HepG2 (cell line): ENCODE measurements around the gene STX5. TPM values are rescaled to one million over a fixed set of nuclear protein-coding genes. Genes with fewer than 3 reads are reported as not detected.
A peak's percentile ranks its signal among the peaks of the same experiment; 100 is the strongest.

Experiments
- CREM ChIP-seq, 2 experiments: sonication (generic) in 1 of 2; formaldehyde crosslinking in 1 of 2; IDR thresholded peaks; 2 replicates each; pipeline versions ENCODE4 v1.4.0 to v1.6.1; 2016 to 2020; ENCODE audit warnings: antibody characterized with exemption in 1 of 2, mild to moderate bottlenecking in 1 of 2, missing genetic modification reagents in 1 of 2
- DMAP1 ChIP-seq: IDR thresholded peaks from 2 replicates; pipeline ENCODE4 v1.6.1; 2016
- DPF2 ChIP-seq: sonication (generic); formaldehyde crosslinking; IDR thresholded peaks from 2 replicates; pipeline ENCODE4 v1.4.0; 2020; ENCODE audit warnings: mild to moderate bottlenecking, low read depth, missing genetic modification reagents, borderline replicate concordance
- KDM4B ChIP-seq: sonication (generic); formaldehyde crosslinking; IDR thresholded peaks from 2 replicates; pipeline ENCODE4 v1.4.0; 2020; ENCODE audit warnings: missing genetic modification reagents
- PITX1 ChIP-seq: sonication (generic); formaldehyde crosslinking; IDR thresholded peaks from 2 replicates; pipeline ENCODE4 v1.5.1; 2020; ENCODE audit warnings: mild to moderate bottlenecking, missing genetic modification reagents
- SMC3 ChIP-seq: IDR thresholded peaks from 2 replicates; pipeline ENCODE4 v1.6.1; 2011; ENCODE audit warnings: low read length, improper control_type of control experiment
- SRSF1 ChIP-seq: fragments of 200-400 bp; formaldehyde crosslinking; optimal IDR thresholded peaks from 2 replicates; pipeline ENCODE3; 2017; ENCODE audit warnings: mild to moderate bottlenecking, low read depth, low read length, moderate library complexity
- TOPORS ChIP-seq: sonication (generic); formaldehyde crosslinking; IDR thresholded peaks from 2 replicates; pipeline ENCODE4 v1.8.0; 2023; ENCODE audit warnings: mild to moderate bottlenecking, missing genetic modification reagents
- ZFYVE20 ChIP-seq: sonication (generic); formaldehyde crosslinking; IDR thresholded peaks from 2 replicates; pipeline ENCODE4 v1.8.0; 2023; ENCODE audit warnings: low read depth, mild to moderate bottlenecking, moderate library complexity, missing genetic modification reagents, borderline replicate concordance
- ZNF674 ChIP-seq: sonication (generic); formaldehyde crosslinking; IDR thresholded peaks from 2 replicates; pipeline ENCODE4 v1.5.0; 2020; ENCODE audit warnings: low read depth, mild to moderate bottlenecking, missing genetic modification reagents
- ZNF7 ChIP-seq: IDR thresholded peaks from 2 replicates; pipeline ENCODE4 v1.6.1; 2016; ENCODE audit warnings: missing biosample characterization, missing genetic modification reagents
- ZNF703 ChIP-seq: sonication (generic); formaldehyde crosslinking; IDR thresholded peaks from 2 replicates; pipeline ENCODE4 v1.5.1; 2020; ENCODE audit warnings: missing genetic modification reagents, mild to moderate bottlenecking, moderate library complexity, borderline replicate concordance
- ZNF879 ChIP-seq: sonication (generic); formaldehyde crosslinking; IDR thresholded peaks from 2 replicates; pipeline ENCODE4 v1.8.1; 2023; ENCODE audit warnings: missing genetic modification reagents
- ZSCAN20 ChIP-seq: sonication (generic); formaldehyde crosslinking; IDR thresholded peaks from 2 replicates; pipeline ENCODE4 v1.4.0; 2020; ENCODE audit warnings: missing genetic modification reagents, mild to moderate bottlenecking, borderline replicate concordance
- polyA plus RNA-seq, 8 experiments: library from polyadenylated mRNA; depleted of rRNA in 3 of 8; stranded (reverse) in 7 of 8; unstranded in 1 of 8; fragments of >200 nt; fragmentation: Illumina TruSeq in 4 of 8; extraction: Trizol in 4 of 8; gene quantifications; 2 replicates each; pipeline versions ENCODE4 v1.2.1 to v1.2.3, GENCODE V29; 2011 to 2016; ENCODE audit warnings: low read depth in 4 of 8, missing spikeins in 1 of 8, mixed read lengths in 1 of 8; ENCODE audit not compliant: insufficient read depth in 1 of 8
- total RNA-seq, 5 experiments: library from RNA; depleted of rRNA; stranded (reverse); fragments of >200 nt; fragmentation: Illumina TruSeq; extraction: Trizol; gene quantifications; 2 replicates each; pipeline ENCODE4 v1.2.3, GENCODE V29; 2016; ENCODE audit warnings: low read depth in 1 of 5
- TF ChIP-seq, protein P1 (sequence below): sonication (generic); formaldehyde crosslinking; IDR thresholded peaks from 2 replicates; pipeline ENCODE4 v1.8.1; 2023; ENCODE audit warnings: missing genetic modification reagents, inconsistent platforms, borderline replicate concordance
- TF ChIP-seq, protein P2 (sequence below): sonication (generic); formaldehyde crosslinking; IDR thresholded peaks from 2 replicates; pipeline ENCODE4 v1.8.0; 2022; ENCODE audit warnings: low read depth, missing genetic modification reagents
- TF ChIP-seq, protein P3 (sequence below): IDR thresholded peaks from 2 replicates; pipeline ENCODE4 v1.6.1; 2012; ENCODE audit warnings: inconsistent platforms
- TF ChIP-seq, protein P4 (sequence below): sonication (generic); formaldehyde crosslinking; IDR thresholded peaks from 2 replicates; pipeline ENCODE4 v1.5.1; 2020; ENCODE audit warnings: mild to moderate bottlenecking, missing genetic modification reagents, moderate library complexity
- TF ChIP-seq, protein P5 (sequence below): sonication (generic); formaldehyde crosslinking; IDR thresholded peaks from 2 replicates; pipeline ENCODE4 v1.5.1; 2020; ENCODE audit warnings: mild to moderate bottlenecking, missing genetic modification reagents, borderline replicate concordance

The STX5 gene
- total and polyA plus RNA-seq, 2 of the 13 experiments (the other 11 are each of a cell fraction or from before 2014, with no cell fraction given): 26.9 to 30.0 TPM

DNA sequence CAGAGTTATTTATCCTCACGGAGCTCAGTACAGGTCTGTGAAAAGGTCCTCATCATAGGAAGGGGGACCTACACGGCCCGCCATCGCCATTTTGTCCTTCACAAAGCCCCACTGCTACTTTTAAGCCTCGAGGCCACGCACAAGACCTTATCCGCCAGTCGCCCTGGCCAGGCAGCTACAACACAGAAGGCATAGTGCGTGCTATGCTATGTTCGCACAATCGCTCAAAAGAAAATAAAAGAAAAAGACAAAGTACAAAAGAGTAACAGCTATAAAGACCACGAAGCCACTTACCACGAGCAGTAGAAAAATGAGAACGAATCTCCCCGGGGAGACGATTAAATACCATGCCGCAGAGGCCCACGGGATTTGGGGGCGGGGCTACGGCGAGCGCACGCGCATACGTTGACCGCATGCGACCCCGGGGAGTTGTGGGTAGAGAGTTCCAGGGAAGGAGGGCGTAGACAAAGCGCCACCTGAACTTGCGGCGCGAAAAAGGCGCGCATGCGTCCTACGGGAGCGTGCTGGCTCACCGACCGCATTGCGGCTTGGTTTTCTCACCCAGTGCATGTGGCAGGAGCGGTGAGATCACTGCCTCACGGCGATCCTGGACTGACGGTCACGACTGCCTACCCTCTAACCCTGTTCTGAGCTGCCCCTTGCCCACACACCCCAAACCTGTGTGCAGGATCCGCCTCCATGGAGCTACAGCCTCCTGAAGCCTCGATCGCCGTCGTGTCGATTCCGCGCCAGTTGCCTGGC lies 23.9 kb upstream of the STX5 start (continued):
- TF ChIP-seq, protein P1, sequence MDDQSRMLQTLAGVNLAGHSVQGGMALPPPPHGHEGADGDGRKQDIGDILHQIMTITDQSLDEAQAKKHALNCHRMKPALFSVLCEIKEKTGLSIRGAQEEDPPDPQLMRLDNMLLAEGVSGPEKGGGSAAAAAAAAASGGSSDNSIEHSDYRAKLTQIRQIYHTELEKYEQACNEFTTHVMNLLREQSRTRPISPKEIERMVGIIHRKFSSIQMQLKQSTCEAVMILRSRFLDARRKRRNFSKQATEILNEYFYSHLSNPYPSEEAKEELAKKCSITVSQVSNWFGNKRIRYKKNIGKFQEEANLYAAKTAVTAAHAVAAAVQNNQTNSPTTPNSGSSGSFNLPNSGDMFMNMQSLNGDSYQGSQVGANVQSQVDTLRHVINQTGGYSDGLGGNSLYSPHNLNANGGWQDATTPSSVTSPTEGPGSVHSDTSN (CRISPR knock-in tag): peak; percentile 49; the same call in 1 of the 2 replicates
- TF ChIP-seq SMC3 (no peak), PITX1 (CRISPR knock-in tag) (peak; percentile 83), ZNF7 (CRISPR knock-in tag) (no peak), DPF2 (no peak), CREM (IDR thresholded peaks at IDR 0.05) (peak; percentile 73; the same call in 1 of the 2 replicates), CREM (CRISPR knock-in tag; IDR thresholded peaks at IDR 0.05) (0 out of 2 replicates have a peak, but pooled peaks have one; percentile 10), ZNF674 (CRISPR knock-in tag) (no peak; the same call in 1 of the 2 replicates), ZSCAN20 (CRISPR knock-in tag) (peak; percentile 85; the same call in 1 of the 2 replicates), ZNF879 (peak; percentile 96), ZFYVE20 (CRISPR knock-in tag) (0 out of 2 replicates have a peak, but pooled peaks have one; percentile 61), ZNF703 (CRISPR knock-in tag) (peak; percentile 86; the same call in 1 of the 2 replicates), KDM4B (0 out of 2 replicates have a peak, but pooled peaks have one; percentile 21), DMAP1 (CRISPR knock-in tag) (peak; percentile 97), SRSF1 (peak; percentile 31), TOPORS (peak; percentile 89)
- TF ChIP-seq, protein P2, sequence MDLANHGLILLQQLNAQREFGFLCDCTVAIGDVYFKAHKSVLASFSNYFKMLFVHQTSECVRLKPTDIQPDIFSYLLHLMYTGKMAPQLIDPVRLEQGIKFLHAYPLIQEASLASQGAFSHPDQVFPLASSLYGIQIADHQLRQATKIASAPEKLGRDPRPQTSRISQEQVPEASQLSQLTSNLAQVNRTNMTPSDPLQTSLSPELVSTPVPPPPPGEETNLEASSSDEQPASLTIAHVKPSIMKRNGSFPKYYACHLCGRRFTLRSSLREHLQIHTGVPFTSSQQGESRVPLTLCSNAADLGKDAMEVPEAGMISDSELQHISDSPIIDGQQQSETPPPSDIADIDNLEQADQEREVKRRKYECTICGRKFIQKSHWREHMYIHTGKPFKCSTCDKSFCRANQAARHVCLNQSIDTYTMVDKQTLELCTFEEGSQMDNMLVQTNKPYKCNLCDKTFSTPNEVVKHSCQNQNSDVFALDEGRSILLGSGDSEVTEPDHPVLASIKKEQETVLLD: peak; percentile 41; the same call in 1 of the 2 replicates
- TF ChIP-seq, protein P3, sequence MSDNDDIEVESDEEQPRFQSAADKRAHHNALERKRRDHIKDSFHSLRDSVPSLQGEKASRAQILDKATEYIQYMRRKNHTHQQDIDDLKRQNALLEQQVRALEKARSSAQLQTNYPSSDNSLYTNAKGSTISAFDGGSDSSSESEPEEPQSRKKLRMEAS: peak; percentile 100
- TF ChIP-seq, protein P4, sequence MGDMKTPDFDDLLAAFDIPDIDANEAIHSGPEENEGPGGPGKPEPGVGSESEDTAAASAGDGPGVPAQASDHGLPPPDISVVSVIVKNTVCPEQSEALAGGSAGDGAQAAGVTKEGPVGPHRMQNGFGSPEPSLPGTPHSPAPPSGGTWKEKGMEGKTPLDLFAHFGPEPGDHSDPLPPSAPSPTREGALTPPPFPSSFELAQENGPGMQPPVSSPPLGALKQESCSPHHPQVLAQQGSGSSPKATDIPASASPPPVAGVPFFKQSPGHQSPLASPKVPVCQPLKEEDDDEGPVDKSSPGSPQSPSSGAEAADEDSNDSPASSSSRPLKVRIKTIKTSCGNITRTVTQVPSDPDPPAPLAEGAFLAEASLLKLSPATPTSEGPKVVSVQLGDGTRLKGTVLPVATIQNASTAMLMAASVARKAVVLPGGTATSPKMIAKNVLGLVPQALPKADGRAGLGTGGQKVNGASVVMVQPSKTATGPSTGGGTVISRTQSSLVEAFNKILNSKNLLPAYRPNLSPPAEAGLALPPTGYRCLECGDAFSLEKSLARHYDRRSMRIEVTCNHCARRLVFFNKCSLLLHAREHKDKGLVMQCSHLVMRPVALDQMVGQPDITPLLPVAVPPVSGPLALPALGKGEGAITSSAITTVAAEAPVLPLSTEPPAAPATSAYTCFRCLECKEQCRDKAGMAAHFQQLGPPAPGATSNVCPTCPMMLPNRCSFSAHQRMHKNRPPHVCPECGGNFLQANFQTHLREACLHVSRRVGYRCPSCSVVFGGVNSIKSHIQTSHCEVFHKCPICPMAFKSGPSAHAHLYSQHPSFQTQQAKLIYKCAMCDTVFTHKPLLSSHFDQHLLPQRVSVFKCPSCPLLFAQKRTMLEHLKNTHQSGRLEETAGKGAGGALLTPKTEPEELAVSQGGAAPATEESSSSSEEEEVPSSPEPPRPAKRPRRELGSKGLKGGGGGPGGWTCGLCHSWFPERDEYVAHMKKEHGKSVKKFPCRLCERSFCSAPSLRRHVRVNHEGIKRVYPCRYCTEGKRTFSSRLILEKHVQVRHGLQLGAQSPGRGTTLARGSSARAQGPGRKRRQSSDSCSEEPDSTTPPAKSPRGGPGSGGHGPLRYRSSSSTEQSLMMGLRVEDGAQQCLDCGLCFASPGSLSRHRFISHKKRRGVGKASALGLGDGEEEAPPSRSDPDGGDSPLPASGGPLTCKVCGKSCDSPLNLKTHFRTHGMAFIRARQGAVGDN: peak; percentile 100
- TF ChIP-seq, protein P5, sequence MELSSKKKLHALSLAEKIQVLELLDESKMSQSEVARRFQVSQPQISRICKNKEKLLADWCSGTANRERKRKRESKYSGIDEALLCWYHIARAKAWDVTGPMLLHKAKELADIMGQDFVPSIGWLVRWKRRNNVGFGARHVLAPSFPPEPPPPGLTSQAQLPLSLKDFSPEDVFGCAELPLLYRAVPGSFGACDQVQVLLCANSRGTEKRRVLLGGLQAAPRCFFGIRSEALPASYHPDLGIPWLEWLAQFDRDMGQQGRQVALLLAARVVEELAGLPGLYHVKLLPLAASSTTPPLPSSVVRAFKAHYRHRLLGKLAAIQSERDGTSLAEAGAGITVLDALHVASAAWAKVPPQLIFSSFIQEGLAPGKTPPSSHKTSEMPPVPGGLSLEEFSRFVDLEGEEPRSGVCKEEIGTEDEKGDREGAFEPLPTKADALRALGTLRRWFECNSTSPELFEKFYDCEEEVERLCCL (CRISPR knock-in tag): 0 out of 2 replicates have a peak, but pooled peaks have one; percentile 57
